ENCODE results near the gene ERBB4. TPM values are rescaled to one million over a fixed set of nuclear protein-coding genes. Genes with fewer than 3 reads are reported as not detected.
"Not testable (repeated sequence)": the region's sequence is repeated elsewhere in the genome, so short reads cannot be mapped to it uniquely, and the experiment has no call there.

ERBB4 gene
- total RNA-seq, 1 experiment from 2014 or later: not detected

GRCh38 chr2:212299943-212300342 is 238.7 kb downstream of the ERBB4 start:
- no peak for DNase-seq (ENCODE audit: low read depth)

- DNase-seq (ENCODE audit: low read depth): no peak
These were observed 239.3 kb downstream of the ERBB4 start for GRCh38 chr2:212299333-212299732.

- DNase-seq (ENCODE audit: low read depth): no peak
These were observed 243.0 kb downstream of the ERBB4 start for GRCh38 chr2:212295571-212295970.

- DNase-seq (ENCODE audit: low read depth): no peak
These were observed 243.8 kb downstream of the ERBB4 start for GRCh38 chr2:212294816-212295215.

- DNase-seq (ENCODE audit: low read depth): no peak
These were observed 249.3 kb downstream of the ERBB4 start for GRCh38 chr2:212289301-212289700.

GRCh38 chr2:212288308-212288707 is 250.3 kb downstream of the ERBB4 start:
- DNase-seq (ENCODE audit: low read depth): no peak

GRCh38 chr2:212284166-212284565 is 254.4 kb downstream of the ERBB4 start:
- no peak for DNase-seq (ENCODE audit: low read depth)

- DNase-seq (ENCODE audit: low read depth): no peak
These were observed 255.8 kb downstream of the ERBB4 start for GRCh38 chr2:212282671-212283261.

- no peak for DNase-seq (ENCODE audit: low read depth)
These were observed 261.8 kb downstream of the ERBB4 start for GRCh38 chr2:212276813-212277212.

GRCh38 chr2:212274215-212274614 is 264.4 kb downstream of the ERBB4 start:
- no peak for DNase-seq (ENCODE audit: low read depth)

GRCh38 chr2:212271583-212271982 is 267.0 kb downstream of the ERBB4 start:
- no peak for DNase-seq (ENCODE audit: low read depth)

- no peak for DNase-seq (ENCODE audit: low read depth)
These were observed 269.6 kb downstream of the ERBB4 start for GRCh38 chr2:212269005-212269404.

GRCh38 chr2:212266297-212266696 is 272.3 kb downstream of the ERBB4 start:
- no peak for DNase-seq (ENCODE audit: low read depth)

GRCh38 chr2:212265777-212266176 is 272.8 kb downstream of the ERBB4 start:
- DNase-seq (ENCODE audit: low read depth): no peak

GRCh38 chr2:212264187-212264586 is 274.4 kb downstream of the ERBB4 start:
- no peak for DNase-seq (ENCODE audit: low read depth)

- DNase-seq (ENCODE audit: low read depth): no peak
These were observed 279.4 kb downstream of the ERBB4 start for GRCh38 chr2:212259226-212259625.

GRCh38 chr2:212254339-212254738 is 284.3 kb downstream of the ERBB4 start:
- no peak for DNase-seq (ENCODE audit: low read depth)

- DNase-seq (ENCODE audit: low read depth): no peak
These were observed 289.2 kb downstream of the ERBB4 start for GRCh38 chr2:212249451-212249850.

GRCh38 chr2:212245880-212246279 is 292.7 kb downstream of the ERBB4 start:
- no peak for DNase-seq (ENCODE audit: low read depth)

- DNase-seq (ENCODE audit: low read depth): no peak
These were observed 295.9 kb downstream of the ERBB4 start for GRCh38 chr2:212242724-212243123.

- DNase-seq (ENCODE audit: low read depth): not testable (repeated sequence)
These were observed 300.4 kb downstream of the ERBB4 start for GRCh38 chr2:212238152-212238551.

- DNase-seq (ENCODE audit: low read depth): no peak
These were observed 301.1 kb downstream of the ERBB4 start for GRCh38 chr2:212237350-212238095.

- DNase-seq (ENCODE audit: low read depth): no peak
These were observed 309.8 kb downstream of the ERBB4 start for GRCh38 chr2:212228743-212229171.

- DNase-seq (ENCODE audit: low read depth): peak; percentile 13
These were observed 310.8 kb downstream of the ERBB4 start for GRCh38 chr2:212227755-212228154.

Data from RPMI7951 (cell line).